ENCODE measurements around the gene TSPAN18.

DNA sequence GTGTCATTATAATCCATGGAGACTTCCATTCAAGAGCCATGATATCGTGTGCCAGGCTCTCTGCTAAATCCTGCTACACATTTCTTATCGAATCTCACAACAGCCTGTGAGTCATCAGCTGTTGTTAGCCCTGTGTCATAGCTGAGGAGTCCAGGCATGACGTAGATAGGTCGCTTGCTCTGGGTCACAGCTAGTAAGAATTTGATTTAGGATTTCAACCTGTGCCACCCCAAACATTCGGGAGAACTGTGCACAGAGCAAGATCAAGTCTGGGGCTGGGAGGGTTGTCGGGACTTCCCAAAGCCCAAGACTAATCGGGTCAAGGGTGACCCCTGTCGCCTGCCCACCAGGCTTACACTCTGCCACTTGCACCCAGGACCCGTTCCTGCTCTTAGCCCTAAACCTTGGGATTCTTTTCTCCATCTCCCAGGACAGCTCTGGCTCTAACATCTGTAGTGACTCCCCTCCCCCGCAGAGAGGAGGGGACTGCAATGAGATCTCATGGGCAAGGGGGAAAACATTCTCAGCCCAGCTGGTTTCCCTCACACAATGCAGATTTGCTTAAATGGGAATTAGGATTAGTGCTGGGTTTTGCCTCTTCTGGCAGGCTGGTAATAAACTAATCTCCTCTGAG is 34.3 kb downstream of the TSPAN18 start:
- TF ChIP-seq CTCF (IDR thresholded peaks at IDR 0.05 in 2 of 3, conservative IDR thresholded peaks at IDR 0.05 in 1 of 3; ENCODE audit: control insufficient read depth in 2 of 3, extremely low read depth in 1 of 3, insufficient read depth in 1 of 3, low read depth in 3 of 3, low read length in 3 of 3) (peak in 2 of 3 experiments; percentile 11 to 27; a peak in 1 of 6 replicates), SMC3 (IDR thresholded peaks at IDR 0.05; ENCODE audit: borderline replicate concordance, low read length) (no peak), POLR2A (IDR thresholded peaks at IDR 0.05; ENCODE audit: low read depth, low read length) (no peak), NFIC (IDR thresholded peaks at IDR 0.05; ENCODE audit: low read depth, low read length) (no peak), ZNF592 (IDR thresholded peaks at IDR 0.05) (no peak), KDM1A (IDR thresholded peaks at IDR 0.05; ENCODE audit: borderline replicate concordance) (no peak)
